Measurements from ENCODE around the gene GPC3.

- TF ChIP-seq CTCF (IDR thresholded peaks at IDR 0.05) (no peak), POLR2A (IDR thresholded peaks at IDR 0.05) (no peak), EP300 (IDR thresholded peaks at IDR 0.05) (no peak)
These were observed 330.6 kb downstream of the GPC3 start for GRCh38 chrX:133654811-133655210.

Measured in stomach (tissue), 4 donors.